ENCODE measurements around the gene IGFBP4.
"Not testable (repeated sequence)": the region's sequence is repeated elsewhere in the genome, so short reads cannot be mapped to it uniquely, and the experiment has no call there.

GRCh38 chr17:40414312-40414711, 28.9 kb upstream of the IGFBP4 start:
- TF ChIP-seq POLR2AphosphoS5 (IDR thresholded peaks at IDR 0.05; ENCODE audit: insufficient read depth in 1 of 2, low read depth in 1 of 2); CTCF (IDR thresholded peaks at IDR 0.05); POLR2A (IDR thresholded peaks at IDR 0.05): not testable (repeated sequence)

All from vagina (tissue), 2 donors.